ENCODE data around the gene TSEN54.

GRCh38 chr17:75514299-75514918 lies 1.9 kb upstream of the TSEN54 start:
- TF ChIP-seq POLR2AphosphoS5 (IDR thresholded peaks at IDR 0.05; ENCODE audit: borderline replicate concordance, low read depth, low read length) = no peak
- no peak for TF ChIP-seq EZH2 (IDR thresholded peaks at IDR 0.05)

All from SK-N-MC (cell line).